HG02588 (cell line): ENCODE data around the gene CSNK1G1.
"Not testable (repeated sequence)": the region's sequence is repeated elsewhere in the genome, so short reads cannot be mapped to it uniquely, and the experiment has no call there.

ENCODE experiments used
- ATAC-seq: cut with Tn5 transposase; IDR thresholded peaks from one replicate; pipeline ENCODE4 v1.9.1; 2021; ENCODE audit warnings: mild to moderate bottlenecking, moderate library complexity; ENCODE audit not compliant: unreplicated experiment

The CSNK1G1 gene

GRCh38 chr15:64351265-64351664 is 4.7 kb downstream of the CSNK1G1 start:
- no peak for ATAC-seq

- no peak for ATAC-seq
Measured at GRCh38 chr15:64349375-64349774, 6.6 kb downstream of the CSNK1G1 start.

GRCh38 chr15:64348455-64348854 is 7.5 kb downstream of the CSNK1G1 start:
- no peak for ATAC-seq

GRCh38 chr15:64346242-64346641 is 9.7 kb downstream of the CSNK1G1 start:
- ATAC-seq = not testable (repeated sequence)

GRCh38 chr15:64344651-64345294 is 11.2 kb downstream of the CSNK1G1 start:
- no peak for ATAC-seq

GRCh38 chr15:64343841-64344240 is 12.1 kb downstream of the CSNK1G1 start:
- no peak for ATAC-seq

- ATAC-seq = no peak
Measured at GRCh38 chr15:64343222-64343621, 12.8 kb downstream of the CSNK1G1 start.

GRCh38 chr15:64341961-64342360 is 14.0 kb downstream of the CSNK1G1 start:
- ATAC-seq = no peak

- no peak for ATAC-seq
Measured at GRCh38 chr15:64340355-64340754, 15.6 kb downstream of the CSNK1G1 start.

GRCh38 chr15:64337761-64338160 is 18.2 kb downstream of the CSNK1G1 start:
- no peak for ATAC-seq

GRCh38 chr15:64333986-64334929 is 21.7 kb downstream of the CSNK1G1 start:
- ATAC-seq = no peak

GRCh38 chr15:64333516-64333915 is 22.5 kb downstream of the CSNK1G1 start:
- ATAC-seq = no peak

GRCh38 chr15:64331668-64332067 is 24.3 kb downstream of the CSNK1G1 start:
- not testable (repeated sequence) for ATAC-seq

- not testable (repeated sequence) for ATAC-seq
Measured at GRCh38 chr15:64326975-64327374, 29.0 kb downstream of the CSNK1G1 start.

GRCh38 chr15:64326458-64326857 is 29.5 kb downstream of the CSNK1G1 start:
- ATAC-seq = not testable (repeated sequence)

GRCh38 chr15:64324165-64324877 is 31.7 kb downstream of the CSNK1G1 start:
- ATAC-seq = no peak

- no peak for ATAC-seq
Measured at GRCh38 chr15:64315216-64315615, 40.8 kb downstream of the CSNK1G1 start.

- ATAC-seq = no peak
Measured at GRCh38 chr15:64314456-64314855, 41.5 kb downstream of the CSNK1G1 start.

- no peak for ATAC-seq
Measured at GRCh38 chr15:64311566-64311965, 44.4 kb downstream of the CSNK1G1 start.

GRCh38 chr15:64310036-64310435 is 45.9 kb downstream of the CSNK1G1 start:
- no peak for ATAC-seq

GRCh38 chr15:64305261-64305660 is 50.7 kb downstream of the CSNK1G1 start:
- ATAC-seq = no peak
